ENCODE data around the gene PRC1. TPM values are rescaled to one million over a fixed set of nuclear protein-coding genes. Genes with fewer than 3 reads are reported as not detected.

The PRC1 gene
- polyA plus RNA-seq, 5 donors, result 57.8 to 136 (median 84.1) TPM

- DNase-seq, result no peak
Measured at GRCh38 chr15:90991587-90992285, 2.6 kb downstream of the PRC1 start.

- no peak for DNase-seq
Measured at GRCh38 chr15:90990446-90990845, 3.9 kb downstream of the PRC1 start.

GRCh38 chr15:90989040-90989768 is 5.1 kb downstream of the PRC1 start:
- no peak for DNase-seq

- DNase-seq, result no peak
Measured at GRCh38 chr15:90988296-90988695, 6.0 kb downstream of the PRC1 start.

- no peak for DNase-seq
Measured at GRCh38 chr15:90987561-90988141, 6.7 kb downstream of the PRC1 start.

GRCh38 chr15:90986790-90987507 is 7.4 kb downstream of the PRC1 start:
- no peak for DNase-seq

- DNase-seq, result no peak
Measured at GRCh38 chr15:90982135-90982534, 12.2 kb downstream of the PRC1 start.

GRCh38 chr15:90981681-90982080 is 12.7 kb downstream of the PRC1 start:
- no peak for DNase-seq

GRCh38 chr15:90979582-90979981 is 14.8 kb downstream of the PRC1 start:
- DNase-seq, result no peak

- DNase-seq, result no peak
Measured at GRCh38 chr15:90974216-90974615, 20.1 kb downstream of the PRC1 start.

GRCh38 chr15:90972133-90972532 is 22.2 kb downstream of the PRC1 start:
- DNase-seq, result no peak

GRCh38 chr15:90970274-90970673 is 24.1 kb downstream of the PRC1 start:
- no peak for DNase-seq

GRCh38 chr15:90968434-90968833 is 25.9 kb downstream of the PRC1 start:
- DNase-seq, result no peak

- DNase-seq, result no peak
Measured at GRCh38 chr15:90967206-90967605, 27.1 kb downstream of the PRC1 start.

GRCh38 chr15:90966262-90966661 is 28.1 kb downstream of the PRC1 start:
- DNase-seq, result no peak

- no peak for DNase-seq
Measured at GRCh38 chr15:90962021-90962420, 32.3 kb downstream of the PRC1 start.

GRCh38 chr15:90960298-90961091 is 33.8 kb downstream of the PRC1 start:
- no peak for DNase-seq

GRCh38 chr15:90959894-90960293 is 34.4 kb downstream of the PRC1 start:
- DNase-seq, result no peak

GRCh38 chr15:90959028-90959595 is 35.2 kb downstream of the PRC1 start:
- DNase-seq, result no peak

GRCh38 chr15:90957791-90958190 is 36.5 kb downstream of the PRC1 start:
- no peak for DNase-seq

All from right lung (tissue), 5 donors.